HCT116 (cell line): ENCODE results near the gene NDRG3. TPM values are rescaled to one million over a fixed set of nuclear protein-coding genes. Genes with fewer than 3 reads are reported as not detected.

Experiments
- ATAC-seq: fragments of 200-7000 bp; cut with Tn5 transposase; 2 replicates; pipeline ENCODE4 v1.9.1; 2020; ENCODE audit warnings: mild to moderate bottlenecking, moderate library complexity
- BruUV-seq: library from RNA; stranded (reverse); fragments of 400-500 nt; replicated peaks from 2 replicates; lab custom pipeline; 2021; lab: Mats Ljungman, UMichigan
- CTCF ChIA-PET: fragments of 300-600 bp; sonication (Branson Sonifier 250); formaldehyde crosslinking; loops from one replicate; lab custom pipeline; 2021; ENCODE audit warnings: antibody characterized with exemption; lab: Charles Lee
- POLR2A ChIA-PET: fragments of 300-600, 350-600 bp; sonication (Branson Sonifier 250); formaldehyde crosslinking; loops from one replicate; lab custom pipeline; 2021; ENCODE audit warnings: antibody characterized with exemption; lab: Charles Lee
- RAD21 ChIA-PET, 2 experiments: fragments of 300-600 bp; sonication (Branson Sonifier 250); formaldehyde crosslinking; loops; one replicate each; lab custom pipeline; 2023; ENCODE audit warnings: low total read pairs in 2 of 2; ENCODE audit not compliant: uncharacterized antibody in 2 of 2, unreplicated experiment in 2 of 2, low non-redundant PET in 1 of 2; lab: Charles Lee
- DNase-seq: peaks from one replicate; pipeline ENCODE4 v3.0.0-alpha.2; 2010; ENCODE audit warnings: low read depth, low spot score
- H2AFZ ChIP-seq: fragments of 200-600 bp; shearing (Covaris generic), sonication (generic); 2 replicates; pipeline ENCODE4 v1.6.1; 2017; ENCODE audit warnings: low read depth, mixed run types, mixed read lengths, antibody characterized with exemption, low read length; ENCODE audit not compliant: poor library complexity, severe bottlenecking
- H3K27ac ChIP-seq: 2 replicates; pipeline ENCODE4 v1.5.1; 2012; ENCODE audit warnings: low read depth, low read length
- H3K27me3 ChIP-seq: fragments of 200-600 bp; sonication (generic); 2 replicates; pipeline ENCODE4 v1.6.1; 2016; ENCODE audit warnings: mixed run types, low read length, mixed read lengths; ENCODE audit not compliant: insufficient read depth
- H3K36me3 ChIP-seq, 2 experiments: fragments of 200-500 bp in 1 of 2; fragments of 200-600 bp in 1 of 2; sonication (Bioruptor generic) in 1 of 2; sonication (generic) in 1 of 2; 2 replicates each; pipeline versions ENCODE4 v1.5.1 to v1.6.1; 2014 to 2016; ENCODE audit warnings: low read length in 2 of 2, inconsistent platforms in 1 of 2, mixed read lengths in 1 of 2, mixed run types in 1 of 2; ENCODE audit not compliant: insufficient read depth in 2 of 2, control insufficient read depth in 1 of 2
- H3K4me1 ChIP-seq, 2 experiments: fragments of 200-600 bp in 1 of 2; sonication (generic) in 1 of 2; 2 replicates each; pipeline versions ENCODE4 v1.5.1 to v1.6.1; 2012 to 2017; ENCODE audit warnings: low read length in 2 of 2, inconsistent platforms in 1 of 2, mild to moderate bottlenecking in 1 of 2, mixed read lengths in 1 of 2, mixed run types in 1 of 2, moderate library complexity in 1 of 2; ENCODE audit not compliant: insufficient read depth in 2 of 2, control insufficient read depth in 1 of 2
- H3K4me2 ChIP-seq: fragments of 200-600 bp; sonication (generic); 2 replicates; pipeline ENCODE4 v1.6.1; 2017; ENCODE audit warnings: mixed run types, low read length, mixed read lengths
- H3K4me3 ChIP-seq, 2 experiments: fragments of 200-600 bp in 1 of 2; sonication (generic) in 1 of 2; replicated peaks in 1 of 2; 2 replicates each; pipeline ENCODE4 v1.5.1; 2011 to 2016; ENCODE audit warnings: low read length in 2 of 2, control low read depth in 1 of 2, low read depth in 1 of 2, mild to moderate bottlenecking in 1 of 2, mixed read lengths in 1 of 2, mixed run types in 1 of 2
- H3K79me2 ChIP-seq: fragments of 200-600 bp; sonication (generic); 2 replicates; pipeline ENCODE4 v1.6.1; 2017; ENCODE audit warnings: mild to moderate bottlenecking, mixed run types, low read length, moderate library complexity, mixed read lengths; ENCODE audit not compliant: insufficient read depth
- H3K9ac ChIP-seq: fragments of 200-600 bp; sonication (generic); 2 replicates; pipeline ENCODE4 v1.6.1; 2016; ENCODE audit warnings: low read length, mixed read lengths
- H3K9me2 ChIP-seq: fragments of 200-600 bp; sonication (generic), shearing (Covaris generic); 2 replicates; pipeline ENCODE4 v1.6.1; 2017; ENCODE audit warnings: mixed run types, mild to moderate bottlenecking, moderate library complexity; ENCODE audit not compliant: insufficient read depth
- H3K9me3 ChIP-seq, 2 experiments: fragments of 200-500 bp in 1 of 2; fragments of 200-600 bp in 1 of 2; sonication (Bioruptor generic) in 1 of 2; sonication (generic) in 1 of 2; 2 replicates each; pipeline ENCODE4 v1.6.1; 2014 to 2017; ENCODE audit warnings: low read length in 2 of 2, mixed read lengths in 2 of 2, inconsistent platforms in 1 of 2, low read depth in 1 of 2, mild to moderate bottlenecking in 1 of 2, mixed run types in 1 of 2, moderate library complexity in 1 of 2; ENCODE audit not compliant: control insufficient read depth in 1 of 2, insufficient read depth in 1 of 2
- H4K20me1 ChIP-seq: fragments of 200-600 bp; sonication (generic), shearing (Covaris generic); 2 replicates; pipeline ENCODE4 v1.6.1; 2017; ENCODE audit warnings: mixed run types, mild to moderate bottlenecking, moderate library complexity; ENCODE audit not compliant: insufficient read depth
- ATF3 ChIP-seq: IDR thresholded peaks from 2 replicates; pipeline ENCODE4 v1.6.1; 2012
- CTCF ChIP-seq, 3 experiments: fragments of 200-600 bp in 1 of 3; sonication (generic) in 1 of 3; IDR thresholded peaks in 2 of 3; conservative IDR thresholded peaks in 1 of 3; 2 replicates each; pipeline ENCODE4 v1.5.1; 2012 to 2017; ENCODE audit warnings: low read depth in 2 of 3, low read length in 2 of 3, antibody characterized with exemption in 1 of 3, borderline replicate concordance in 1 of 3, control low read depth in 1 of 3, mild to moderate bottlenecking in 1 of 3, mixed read lengths in 1 of 3, mixed run types in 1 of 3, moderate library complexity in 1 of 3; ENCODE audit not compliant: insufficient read depth in 1 of 3
- EGR1 ChIP-seq: IDR thresholded peaks from 2 replicates; pipeline ENCODE4 v1.6.1; 2012; ENCODE audit warnings: low read depth
- EZH2phosphoT487 ChIP-seq: fragments of 200-600 bp; IDR thresholded peaks from 2 replicates; pipeline ENCODE4 v1.6.1; 2018; ENCODE audit warnings: antibody characterized with exemption, borderline replicate concordance
- MAX ChIP-seq: IDR thresholded peaks from 2 replicates; pipeline ENCODE4 v1.6.1; 2012
- POLR2A ChIP-seq: IDR thresholded peaks from 2 replicates; pipeline ENCODE4 v1.7.0; 2011; ENCODE audit warnings: borderline replicate concordance; ENCODE audit not compliant: insufficient read depth, insufficient read length; ENCODE audit errors: extremely low read depth
- REST ChIP-seq: IDR thresholded peaks from 2 replicates; pipeline ENCODE4 v1.6.1; 2012; ENCODE audit warnings: low read depth
- SRF ChIP-seq: IDR thresholded peaks from 2 replicates; pipeline ENCODE4 v1.6.1; 2012; ENCODE audit warnings: low read depth
- ZBTB33 ChIP-seq: IDR thresholded peaks from 2 replicates; pipeline ENCODE4 v1.6.1; 2011; ENCODE audit warnings: mild to moderate bottlenecking, low read length, moderate library complexity; ENCODE audit not compliant: insufficient replicate concordance; ENCODE audit errors: extremely low read depth
- ZFX ChIP-seq: fragments of 450-650 bp; IDR thresholded peaks from 2 replicates; pipeline ENCODE4 v1.6.1; 2017
- intact Hi-C: fragments of 100-400 bp; cut with micrococcal nuclease; formaldehyde crosslinking; loops from 2 replicates; pipeline ENCODE4 v1.10.0; 2022
- total RNA-seq: library from RNA; stranded (reverse); gene quantifications from one replicate; pipeline ENCODE4 v1.2.1, GENCODE V29; 2021; ENCODE audit not compliant: unreplicated experiment

Gene NDRG3
- total RNA-seq, 1 experiment from 2014 or later: 29.3 TPM

DNA sequence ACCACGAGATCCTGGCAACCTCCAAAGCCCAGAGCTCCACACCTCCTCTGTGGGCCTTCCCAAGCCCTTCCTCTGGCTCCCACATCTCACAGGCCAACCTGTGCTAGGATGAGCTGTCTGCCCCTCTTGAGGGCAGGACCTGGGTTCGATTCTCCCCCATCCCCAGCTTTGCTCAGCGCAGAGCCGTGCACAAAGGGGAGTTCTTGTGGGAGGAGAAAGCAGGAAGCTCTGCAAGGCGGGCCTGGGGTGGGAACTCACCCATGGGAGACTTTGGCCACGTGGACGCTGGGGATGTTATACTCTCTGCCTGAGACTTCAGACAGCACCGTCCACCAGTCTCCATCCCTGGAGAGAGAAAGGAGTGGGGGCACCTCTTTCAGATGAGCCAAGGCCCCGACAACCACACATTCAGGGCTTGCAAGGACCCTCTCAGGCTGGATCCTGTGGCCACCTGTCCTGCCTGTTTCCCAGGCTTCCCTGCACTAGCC is 112.6 kb downstream of the NDRG3 start:
- ATAC-seq: no peak
- Histone ChIP-seq H3K4me2 (no peak overlapping the region), H4K20me1 (no peaks in the 10 kb centered on the region), H3K79me2 (no peaks in the 10 kb centered on the region), H3K27me3 (no peaks in the 10 kb centered on the region), H3K9ac (no peak overlapping the region), H3K4me3 (no peak overlapping the region), H2AFZ (no peak overlapping the region), H3K9me2 (no peaks in the 10 kb centered on the region), H3K36me3 (no peaks in the 10 kb centered on the region), H3K27ac (no peak overlapping the region), H3K4me1 (no peaks in the 10 kb centered on the region), H3K9me3 (no peaks in the 10 kb centered on the region)
- no peak for TF ChIP-seq EGR1
- TF ChIP-seq SRF: no peak
- TF ChIP-seq MAX: no peak
- no peak for TF ChIP-seq EZH2phosphoT487
- TF ChIP-seq POLR2A: no peak
- TF ChIP-seq REST: no peak
- TF ChIP-seq ZBTB33: no peak
- TF ChIP-seq CTCF (IDR thresholded peaks at IDR 0.05 in 2 of 3, conservative IDR thresholded peaks at IDR 0.05 in 1 of 3; ENCODE audit: borderline replicate concordance in 1 of 3, insufficient read depth in 1 of 3, low read depth in 2 of 3, low read length in 2 of 3): no peak
- TF ChIP-seq ZFX: no peak
- no peak for TF ChIP-seq ATF3
- ChIA-PET CTCF (interaction anchor here (0.6 kb wide), 1 partner anchor 14 kb away, joined by 3 read pairs; no protein-coding TSS in a partner anchor), RAD21 (no interaction called here), POLR2A (no interaction called here)
- BruUV-seq: no TSS peak
- no peak for DNase-seq
- intact Hi-C loops: no loop called here
